Lower leg skin (tissue), 4 donors: Measurements from ENCODE around the gene PRDM16. TPM values are rescaled to one million over a fixed set of nuclear protein-coding genes. Genes with fewer than 3 reads are reported as not detected.

Source experiments
- DNase-seq, 2 donors: peaks; one replicate each; pipeline ENCODE4 v3.0.0-alpha.2; 2019; ENCODE audit warnings: low spot score in 2 of 2
- H3K4me3 ChIP-seq: fragments of 200-600 bp; sonication (generic); 2 replicates; pipeline ENCODE4 v1.5.1; 2017; ENCODE audit warnings: mild to moderate bottlenecking, low read depth; ENCODE audit not compliant: poor library complexity, severe bottlenecking
- CTCF ChIP-seq, 3 donors: fragments of 450-650 bp; IDR thresholded peaks; one replicate each; pipeline ENCODE4 v1.5.1; 2016; ENCODE audit warnings: antibody characterized with exemption in 3 of 3, mild to moderate bottlenecking in 3 of 3, moderate library complexity in 2 of 3
- POLR2A ChIP-seq, 2 donors: fragments of 450-650 bp; IDR thresholded peaks; one replicate each; pipeline ENCODE4 v1.6.1; 2016 to 2017; ENCODE audit warnings: antibody characterized with exemption in 2 of 2, mild to moderate bottlenecking in 1 of 2, moderate library complexity in 1 of 2
- WGBS, 2 donors: methylation state at CpG; one replicate each; pipeline ENCODE4 v1.1.5; 2018; 5-methylcytosine and 5-hydroxymethylcytosine counted together
- intact Hi-C: fragments of 100-400 bp; cut with DNase I; formaldehyde crosslinking; loops from one replicate; pipeline ENCODE4 v1.15.0; 2023; ENCODE audit warnings: low total_unique reads
- total RNA-seq, 4 donors: library from RNA; depleted of rRNA; stranded (reverse); fragments of >200 nt; gene quantifications; one replicate each; pipeline ENCODE4 v1.1.0, GENCODE V29; 2016

The PRDM16 gene
- total RNA-seq, 4 donors from 2014 or later: 0.08 to 0.91 (median 0.56) TPM; not detected in 1

- intact Hi-C loops: no loop called here
- no peak for TF ChIP-seq CTCF (IDR thresholded peaks at IDR 0.05)
- no peak for TF ChIP-seq POLR2A (IDR thresholded peaks at IDR 0.05)
- no peak for DNase-seq
- 80 to 82% methylated on average over 8 of the region's 8 CpGs for WGBS, 2 donors
- H3K4me3 ChIP-seq: no peak overlapping the region
Measured at GRCh38 chr1:3441880-3442279, 372.9 kb downstream of the PRDM16 start.

- TF ChIP-seq POLR2A (IDR thresholded peaks at IDR 0.05) (no peak), CTCF (IDR thresholded peaks at IDR 0.05) (no peak)
- WGBS, 2 donors: 73 to 88% methylated on average over 10 to 13 of the region's 13 CpGs
- DNase-seq: no peak
- no peak overlapping the region for H3K4me3 ChIP-seq
- intact Hi-C loops: no loop called here
Measured at GRCh38 chr1:3442331-3442730, 373.3 kb downstream of the PRDM16 start.

- no peak for TF ChIP-seq POLR2A (IDR thresholded peaks at IDR 0.05)
- 83% methylated on average over 12 of the region's 12 CpGs for WGBS, 2 donors
- no peak overlapping the region for H3K4me3 ChIP-seq
- intact Hi-C loops: no loop called here
- DNase-seq: no peak
Measured at GRCh38 chr1:3442901-3443300, 373.9 kb downstream of the PRDM16 start.

GRCh38 chr1:3443807-3444206 lies 374.8 kb downstream of the PRDM16 start:
- H3K4me3 ChIP-seq: no peak overlapping the region
- DNase-seq: no peak
- no peak for TF ChIP-seq CTCF (IDR thresholded peaks at IDR 0.05)
- TF ChIP-seq POLR2A (IDR thresholded peaks at IDR 0.05): no peak
- 74 to 75% methylated on average over 7 of the region's 7 CpGs for WGBS, 2 donors
- intact Hi-C loops: no loop called here

GRCh38 chr1:3444298-3444697 lies 375.3 kb downstream of the PRDM16 start:
- no peak for DNase-seq
- 91 to 92% methylated on average over 18 of the region's 18 CpGs for WGBS, 2 donors
- TF ChIP-seq CTCF (IDR thresholded peaks at IDR 0.05): no peak
- TF ChIP-seq POLR2A (IDR thresholded peaks at IDR 0.05): no peak
- no peak overlapping the region for H3K4me3 ChIP-seq
- intact Hi-C loops: no loop called here

- DNase-seq: no peak
- intact Hi-C loops: no loop called here
- WGBS, 2 donors: 70 to 75% methylated on average over 10 of the region's 10 CpGs
- no peak for TF ChIP-seq CTCF (IDR thresholded peaks at IDR 0.05)
- TF ChIP-seq POLR2A (IDR thresholded peaks at IDR 0.05): no peak
- no peak overlapping the region for H3K4me3 ChIP-seq
Measured at GRCh38 chr1:3444736-3445135, 375.7 kb downstream of the PRDM16 start.
